GM19463 (cell line): ENCODE data around the gene VPS9D1.
A peak's percentile ranks its signal among the peaks of the same experiment; 100 is the strongest.
"Not testable (repeated sequence)": the region's sequence is repeated elsewhere in the genome, so short reads cannot be mapped to it uniquely, and the experiment has no call there.

Source experiments
- ATAC-seq: cut with Tn5 transposase; IDR thresholded peaks from one replicate; pipeline ENCODE4 v1.9.1; 2021; ENCODE audit warnings: mild to moderate bottlenecking, moderate library complexity; ENCODE audit not compliant: unreplicated experiment

Gene VPS9D1

DNA sequence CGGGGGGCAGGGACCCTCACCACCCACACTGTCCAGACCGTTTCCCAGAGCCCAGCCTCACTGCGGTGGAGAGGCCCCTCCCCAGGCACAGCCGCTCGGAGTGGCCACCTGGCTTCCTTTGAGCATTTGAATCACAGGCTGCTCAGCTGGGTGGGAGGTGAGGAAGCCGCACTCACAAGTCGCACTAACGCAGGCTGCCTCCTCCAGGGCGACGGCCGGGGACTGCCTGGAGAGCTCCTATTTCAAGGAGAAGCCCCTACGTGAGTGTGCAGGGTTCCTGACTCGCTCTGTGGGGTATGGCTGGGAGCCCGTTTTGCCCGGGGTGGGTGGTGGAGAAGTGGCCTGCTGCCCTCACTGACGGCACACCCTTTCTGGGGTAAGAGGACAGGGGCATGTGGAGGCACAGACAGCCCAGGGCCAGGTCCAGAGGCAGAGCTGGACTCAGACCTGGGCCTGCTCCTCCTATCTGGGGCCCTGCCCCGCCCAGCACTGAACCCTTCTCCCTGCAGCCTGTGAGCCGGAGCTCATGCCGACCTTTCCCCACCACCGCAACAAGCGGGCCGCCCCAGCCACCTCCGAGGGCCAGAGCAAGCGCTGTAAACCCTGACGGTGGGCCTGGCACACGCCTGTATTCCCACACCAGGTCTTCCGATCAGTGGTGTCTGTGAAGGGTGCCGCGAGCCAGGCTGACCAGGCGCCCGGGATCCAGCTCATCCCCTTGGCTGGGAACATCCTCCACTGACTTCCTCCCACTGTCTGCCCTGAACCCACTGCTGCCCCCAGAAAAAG, 25.4 kb downstream of the VPS9D1 start:
- no peak for ATAC-seq

DNA sequence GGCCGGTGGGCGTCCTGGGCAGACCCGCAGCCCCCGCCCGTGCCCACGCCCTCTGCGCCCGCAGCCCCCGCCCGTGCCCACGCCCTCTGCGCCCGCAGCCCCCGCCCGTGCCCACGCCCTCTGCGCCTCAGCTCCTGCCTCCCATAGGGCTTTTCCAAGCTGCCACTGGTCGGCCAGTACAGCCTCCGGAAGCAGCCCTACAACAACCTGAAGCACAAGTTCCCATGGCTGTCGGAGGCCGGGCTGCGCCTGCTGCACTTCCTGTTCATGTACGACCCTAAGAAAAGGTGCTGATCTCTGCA, 26.0 kb downstream of the VPS9D1 start:
- not testable (repeated sequence) for ATAC-seq

GRCh38 chr16:89693931-89694783, 26.5 kb downstream of the VPS9D1 start:
- no peak for ATAC-seq

DNA sequence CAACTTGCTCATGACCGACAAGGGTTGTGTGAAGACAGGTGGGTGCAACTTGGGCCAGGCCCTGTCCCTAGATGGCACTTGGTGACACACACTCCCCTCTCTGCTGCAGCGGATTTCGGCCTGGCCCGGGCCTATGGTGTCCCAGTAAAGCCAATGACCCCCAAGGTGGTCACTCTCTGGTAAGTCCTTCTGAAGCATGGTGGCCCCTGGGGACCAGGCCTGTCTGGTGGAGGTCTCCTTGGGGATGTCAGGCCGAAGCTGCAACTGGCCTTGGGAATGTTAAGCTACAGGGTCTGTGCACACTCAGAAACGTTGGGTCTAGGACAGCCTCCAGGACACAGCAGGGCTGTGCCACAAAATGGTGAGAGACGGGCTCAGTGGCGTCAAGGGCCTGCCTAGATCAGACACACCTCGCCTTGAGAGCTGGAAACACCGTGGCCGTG, 27.4 kb downstream of the VPS9D1 start:
- ATAC-seq = no peak

DNA sequence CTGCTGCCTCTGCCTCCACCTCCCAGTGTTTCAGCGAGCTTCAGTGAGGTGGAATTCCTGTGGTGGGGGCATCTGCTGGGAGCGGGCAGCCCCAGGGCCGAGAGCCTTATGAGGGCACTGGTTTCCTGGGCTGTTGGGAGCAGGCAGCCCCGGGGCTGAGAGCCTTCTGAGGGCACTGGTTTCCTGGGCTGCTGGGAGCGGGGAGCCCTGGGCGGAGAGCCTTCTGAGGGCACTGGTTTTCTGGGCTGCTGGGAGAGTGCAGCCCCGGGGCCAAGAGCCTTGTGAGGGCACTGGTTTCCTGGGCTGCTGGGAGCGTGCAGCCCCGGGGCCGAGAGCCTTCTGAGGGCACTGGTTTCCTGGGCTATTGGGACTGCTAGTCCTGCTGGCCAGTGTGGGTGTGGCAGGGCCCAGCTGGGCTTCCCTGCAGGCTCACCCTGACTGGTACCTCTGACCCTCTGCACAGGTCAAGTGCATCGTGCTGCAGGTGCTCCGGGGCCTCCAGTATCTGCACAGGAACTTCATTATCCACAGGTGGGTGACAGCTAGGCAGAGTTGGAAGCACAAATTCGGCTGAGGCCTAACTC, 28.6 kb downstream of the VPS9D1 start:
- ATAC-seq = no peak

DNA sequence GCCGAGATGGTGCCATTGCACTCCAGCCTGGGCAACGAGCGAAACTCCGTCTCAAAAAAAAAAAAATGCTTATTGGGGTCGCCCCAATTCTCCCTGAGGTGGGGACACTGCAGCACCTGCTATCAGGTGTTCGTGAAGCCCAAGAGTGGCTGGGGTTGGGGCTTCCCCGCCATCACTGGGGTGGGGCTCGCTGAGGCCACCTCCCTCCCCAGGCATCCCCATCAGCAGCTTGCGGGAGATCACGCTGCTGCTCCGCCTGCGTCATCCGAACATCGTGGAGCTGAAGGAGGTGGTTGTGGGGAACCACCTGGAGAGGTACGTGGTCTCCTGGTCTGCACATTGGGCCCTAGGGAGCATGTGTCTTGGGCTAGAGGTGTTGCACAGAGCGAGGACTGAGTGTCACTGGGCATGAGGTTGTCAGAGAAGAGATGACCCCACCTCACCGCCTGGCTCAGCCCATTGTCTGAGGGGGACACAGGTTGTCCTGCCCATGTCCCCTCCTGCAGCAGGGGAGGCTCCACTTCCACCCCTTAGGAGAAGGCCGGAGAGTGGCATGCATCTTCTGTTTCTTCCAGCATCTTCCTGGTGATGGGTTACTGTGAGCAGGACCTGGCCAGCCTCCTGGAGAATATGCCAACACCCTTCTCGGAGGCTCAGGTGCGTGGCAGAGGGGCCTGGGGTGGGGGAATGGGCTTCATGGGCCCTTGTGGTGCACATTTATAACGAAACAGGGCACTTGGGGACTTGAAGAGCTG, 29.3 kb downstream of the VPS9D1 start:
- ATAC-seq = no peak

DNA sequence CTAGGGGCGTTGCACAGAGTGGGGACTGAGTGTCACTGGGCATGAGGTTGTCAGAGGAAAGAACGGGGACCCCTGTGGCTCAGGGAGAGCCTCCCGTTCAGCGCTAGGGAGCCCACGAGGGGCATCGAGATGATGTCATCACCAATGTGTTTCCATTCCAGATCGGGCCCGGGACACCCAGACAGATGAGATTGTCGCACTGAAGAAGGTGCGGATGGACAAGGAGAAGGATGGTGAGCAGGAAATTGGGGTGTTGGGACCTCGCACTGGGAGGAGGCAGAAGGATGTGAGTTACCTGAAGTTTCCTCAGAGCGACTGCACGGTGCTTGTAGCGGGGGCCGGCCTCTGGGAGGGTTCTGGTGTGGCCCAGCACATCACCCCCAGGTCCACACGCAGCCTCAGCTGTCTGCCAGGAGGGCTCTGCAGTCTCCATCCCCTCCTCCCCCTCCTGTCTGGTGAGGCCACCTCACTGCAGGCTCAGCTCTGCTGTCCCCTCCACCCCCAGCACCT, 30.3 kb downstream of the VPS9D1 start:
- no peak for ATAC-seq

DNA sequence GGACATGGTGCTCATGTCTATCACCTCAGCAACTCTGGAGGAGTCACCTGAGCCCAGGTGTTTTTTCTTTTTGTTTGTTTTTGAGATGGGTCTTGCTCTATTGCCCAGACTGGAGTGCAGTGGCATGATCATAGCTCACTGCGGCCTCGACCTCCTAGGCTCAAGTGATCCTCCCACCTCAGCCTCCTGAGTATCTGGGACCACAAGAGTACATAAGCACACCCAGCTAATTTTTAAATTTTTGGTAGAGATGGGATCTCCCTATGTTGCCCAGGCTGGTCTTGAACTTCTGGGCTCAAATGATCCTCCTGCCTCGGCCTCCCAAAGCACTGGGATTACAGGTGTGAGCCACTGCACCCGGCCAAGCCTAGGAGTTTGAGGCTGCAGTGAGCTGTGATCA, 31.1 kb downstream of the VPS9D1 start:
- not testable (repeated sequence) for ATAC-seq

GRCh38 chr16:89689142-89689541, 31.6 kb downstream of the VPS9D1 start:
- ATAC-seq = no peak

GRCh38 chr16:89688395-89688794, 32.3 kb downstream of the VPS9D1 start:
- ATAC-seq = no peak

GRCh38 chr16:89687092-89687940, 33.4 kb downstream of the VPS9D1 start:
- ATAC-seq = peak; percentile 54

- peak; percentile 74 for ATAC-seq
Measured at GRCh38 chr16:89686520-89687091, 34.1 kb downstream of the VPS9D1 start, which contains the start of gene CDK10. Gene CDK10 (plus strand): TSS chr16:89686689. CDS start chr16:89686711, 22 bp downstream.

GRCh38 chr16:89685916-89686315, 34.8 kb downstream of the VPS9D1 start:
- no peak for ATAC-seq

DNA sequence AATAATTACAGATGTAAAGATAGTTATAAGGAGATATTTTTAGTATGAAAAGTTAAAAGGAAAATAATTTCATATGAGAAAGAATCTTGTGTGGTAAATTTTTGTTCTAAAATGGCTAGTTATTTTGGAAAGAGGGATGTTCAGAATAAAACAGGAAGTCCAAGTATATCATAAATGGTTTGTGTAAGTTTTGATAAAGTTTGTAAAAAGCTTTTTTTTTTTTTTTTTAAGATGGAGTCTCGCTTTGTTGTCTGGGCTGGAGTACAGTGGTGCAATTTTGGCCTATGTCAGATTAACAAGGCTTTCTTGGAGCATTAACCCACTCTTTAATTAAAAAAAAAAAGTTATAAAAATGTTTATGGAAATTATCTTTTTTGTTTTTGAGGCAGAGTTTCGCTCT, 42.4 kb downstream of the VPS9D1 start:
- no peak for ATAC-seq

DNA sequence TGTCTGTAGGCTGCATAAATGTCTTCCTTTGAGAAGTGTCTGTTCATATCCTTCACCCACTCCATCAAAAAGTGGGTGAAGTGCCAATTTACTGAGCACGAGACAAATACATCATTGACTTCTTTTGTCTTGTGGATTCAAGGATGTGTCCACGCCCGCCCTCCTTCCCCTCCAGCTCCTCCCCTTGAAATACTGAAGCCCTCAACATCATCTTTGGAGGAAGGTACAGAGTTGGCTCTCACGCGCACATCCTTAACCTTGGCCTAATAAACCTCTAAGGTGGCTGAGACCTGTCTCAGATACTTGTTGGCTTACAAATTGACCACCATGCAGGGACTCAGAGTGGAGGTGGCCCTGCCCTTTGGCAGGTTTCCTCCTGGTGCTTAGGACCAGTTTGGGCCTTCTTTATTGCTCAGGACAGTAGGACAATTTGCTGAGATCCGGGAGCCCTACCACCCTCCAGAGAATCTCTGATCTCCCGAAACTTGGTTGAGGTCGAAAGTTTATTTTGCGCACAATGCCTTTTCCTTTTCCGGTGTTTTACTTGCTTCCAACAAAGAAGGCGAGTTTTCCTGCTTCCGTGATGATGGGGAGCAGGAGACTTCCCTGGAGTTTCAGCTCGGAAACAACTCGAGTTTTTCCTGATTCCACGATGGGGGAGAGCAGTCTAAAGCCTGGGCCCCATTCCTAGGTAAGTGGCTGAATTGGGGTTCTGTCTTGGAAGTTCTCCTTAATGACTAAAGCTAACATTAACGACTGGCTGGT, 48.3 kb downstream of the VPS9D1 start:
- ATAC-seq = no peak

GRCh38 chr16:89671565-89671964, 49.1 kb downstream of the VPS9D1 start:
- ATAC-seq = not testable (repeated sequence)

DNA sequence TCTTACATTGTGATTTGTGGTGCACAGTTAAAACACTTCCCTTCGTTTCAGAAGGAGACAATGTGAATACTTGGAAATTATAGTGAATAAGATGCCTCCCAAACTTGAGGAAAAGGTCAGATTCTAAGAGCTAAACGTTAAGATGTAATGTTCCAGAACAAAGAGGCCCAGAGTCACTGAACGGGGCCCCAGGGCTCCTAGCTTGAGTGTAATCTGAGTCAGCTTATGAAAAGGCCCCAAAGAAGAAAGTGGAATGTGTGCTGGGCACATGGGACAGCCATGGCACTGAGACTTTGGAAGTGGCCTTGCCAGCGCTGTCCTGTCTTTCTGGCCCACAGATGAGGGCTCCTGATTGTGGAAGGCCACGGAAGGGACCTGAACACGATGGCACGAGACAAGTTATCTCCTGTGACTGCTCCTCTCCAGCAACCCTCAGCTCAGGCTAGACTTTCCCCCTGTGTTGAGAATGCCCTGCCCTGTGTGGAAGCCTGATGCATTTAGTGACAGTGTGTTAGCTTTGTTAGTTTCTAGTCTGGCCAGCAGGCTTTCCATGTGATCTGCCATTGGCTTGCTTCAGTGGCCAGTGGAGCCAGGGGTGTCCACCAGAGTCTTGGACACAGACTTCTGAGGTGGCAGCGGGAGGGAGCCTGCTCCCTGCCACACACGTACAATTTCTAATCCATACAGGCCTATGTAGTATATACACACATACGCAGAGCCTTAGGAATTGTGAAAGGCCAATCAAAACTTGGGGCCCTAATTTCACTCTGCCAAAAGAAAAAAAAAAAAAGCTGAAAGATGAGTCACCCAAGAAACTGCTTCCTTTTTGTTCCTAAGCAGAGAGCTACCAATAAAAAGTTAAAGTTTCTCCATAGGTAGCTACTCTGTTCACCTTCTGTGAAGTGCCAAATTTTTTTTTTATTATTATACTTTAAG, 49.9 kb downstream of the VPS9D1 start:
- no peak for ATAC-seq

DNA sequence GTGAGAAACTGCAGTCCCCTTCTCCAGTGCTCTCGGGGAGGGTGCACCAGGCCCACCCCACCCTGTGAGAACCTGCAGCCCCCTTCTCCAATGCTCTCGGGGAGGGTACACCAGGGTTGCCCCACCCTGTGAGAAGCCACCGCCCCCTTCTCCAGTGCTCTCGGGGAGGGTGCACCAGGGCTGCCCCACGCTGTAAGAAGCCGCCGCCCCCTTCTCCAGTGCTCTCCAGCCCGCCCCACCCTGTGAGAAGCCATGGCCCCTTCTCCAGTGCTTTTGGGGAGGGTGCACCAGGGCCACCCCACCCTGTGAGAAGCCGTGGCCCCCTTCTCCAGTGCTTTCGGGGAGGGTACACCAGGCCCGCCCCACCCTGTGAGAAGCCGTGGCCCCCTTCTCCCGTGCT, 50.9 kb downstream of the VPS9D1 start:
- ATAC-seq = no peak
